ENCODE measurements around the gene EIF3L.

DNA sequence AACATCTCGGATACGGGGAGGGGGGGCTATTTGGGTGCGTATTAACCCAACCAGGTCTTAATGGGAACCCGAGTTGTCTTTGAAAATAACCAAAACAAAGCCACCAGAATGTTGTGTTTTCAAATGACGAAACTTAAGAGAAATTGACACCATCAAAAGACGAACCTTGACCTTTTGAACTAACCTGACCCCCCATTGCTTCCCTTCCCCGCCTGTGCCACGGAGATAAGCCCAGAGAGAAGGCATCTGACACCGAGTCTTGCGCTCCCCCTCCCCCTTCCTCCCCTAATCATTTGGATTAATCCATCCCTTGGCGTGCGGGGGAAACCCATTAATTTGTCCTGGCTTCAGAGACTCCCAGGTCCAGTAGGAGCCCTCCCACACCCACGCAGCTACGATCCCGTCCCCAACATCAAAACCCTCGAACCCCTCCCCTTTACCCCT, 46.0 kb upstream of the EIF3L start:
- no peak for TF ChIP-seq RARB (CRISPR knock-in tag; IDR thresholded peaks at IDR 0.05)
- no peak for TF ChIP-seq ARNTL (CRISPR knock-in tag; IDR thresholded peaks at IDR 0.05; ENCODE audit: borderline replicate concordance, low read depth)
- no peak for TF ChIP-seq PPARA (CRISPR knock-in tag; IDR thresholded peaks at IDR 0.05; ENCODE audit: borderline replicate concordance)
- no peak for TF ChIP-seq GLIS3 (CRISPR knock-in tag; IDR thresholded peaks at IDR 0.05)
- no peak for TF ChIP-seq BACH2 (CRISPR knock-in tag; IDR thresholded peaks at IDR 0.05; ENCODE audit: borderline replicate concordance)
- TF ChIP-seq TOX (CRISPR knock-in tag; IDR thresholded peaks at IDR 0.05; ENCODE audit: borderline replicate concordance): no peak
- TF ChIP-seq ZNF565 (CRISPR knock-in tag; conservative IDR thresholded peaks at IDR 0.05; ENCODE audit: low read depth): no peak
- no peak for TF ChIP-seq OSR1 (CRISPR knock-in tag; IDR thresholded peaks at IDR 0.05)
